Right kidney (tissue), 9 donors: ENCODE data around the gene ADGRG1.
"Not testable (repeated sequence)": the region's sequence is repeated elsewhere in the genome, so short reads cannot be mapped to it uniquely, and the experiment has no call there.

ENCODE experiments used
- DNase-seq: peaks from one replicate; pipeline ENCODE4 v3.0.0-alpha.2; 2016
- long read RNA-seq, 8 donors: transcript quantifications; one replicate each; lab custom pipeline, GENCODE V29; 2026

Gene ADGRG1
- long read RNA-seq, donor 1, full-length matches to known transcripts, result 4 of 23 reads
- long read RNA-seq, donor 1, partial matches to known transcripts, result 19 of 23 reads
- long read RNA-seq, donor 1, other reads (novel, unspliced or antisense), result 0 of 23 reads
- long read RNA-seq, donor 2, partial matches to known transcripts, result 10 of 13 reads
- long read RNA-seq, donor 2, other reads (novel, unspliced or antisense), result 0 of 13 reads
- long read RNA-seq, donor 3, partial matches to known transcripts, result 0 of 7 reads
- long read RNA-seq, donor 3, other reads (novel, unspliced or antisense), result 0 of 7 reads
- long read RNA-seq, donor 4, full-length matches to known transcripts, result 10 of 22 reads
- long read RNA-seq, donor 4, partial matches to known transcripts, result 12 of 22 reads
- long read RNA-seq, donor 4, other reads (novel, unspliced or antisense), result 0 of 22 reads
- long read RNA-seq, donor 5, partial matches to known transcripts, result 16 of 21 reads
- long read RNA-seq, donor 5, other reads (novel, unspliced or antisense), result 0 of 21 reads
- long read RNA-seq, donor 6, transcript ADGRG1-277 (4 exons, 553 nt), result major isoform, 5 of 13 reads
- long read RNA-seq, donor 6, partial matches to known transcripts, result 5 of 13 reads
- long read RNA-seq, donor 6, other reads (novel, unspliced or antisense), result 0 of 13 reads
- long read RNA-seq, donor 7, result 0 reads
- long read RNA-seq, donor 8, full-length matches to known transcripts, result 6 of 43 reads
- long read RNA-seq, donor 8, partial matches to known transcripts, result 37 of 43 reads
- long read RNA-seq, donor 8, other reads (novel, unspliced or antisense), result 0 of 43 reads

DNA sequence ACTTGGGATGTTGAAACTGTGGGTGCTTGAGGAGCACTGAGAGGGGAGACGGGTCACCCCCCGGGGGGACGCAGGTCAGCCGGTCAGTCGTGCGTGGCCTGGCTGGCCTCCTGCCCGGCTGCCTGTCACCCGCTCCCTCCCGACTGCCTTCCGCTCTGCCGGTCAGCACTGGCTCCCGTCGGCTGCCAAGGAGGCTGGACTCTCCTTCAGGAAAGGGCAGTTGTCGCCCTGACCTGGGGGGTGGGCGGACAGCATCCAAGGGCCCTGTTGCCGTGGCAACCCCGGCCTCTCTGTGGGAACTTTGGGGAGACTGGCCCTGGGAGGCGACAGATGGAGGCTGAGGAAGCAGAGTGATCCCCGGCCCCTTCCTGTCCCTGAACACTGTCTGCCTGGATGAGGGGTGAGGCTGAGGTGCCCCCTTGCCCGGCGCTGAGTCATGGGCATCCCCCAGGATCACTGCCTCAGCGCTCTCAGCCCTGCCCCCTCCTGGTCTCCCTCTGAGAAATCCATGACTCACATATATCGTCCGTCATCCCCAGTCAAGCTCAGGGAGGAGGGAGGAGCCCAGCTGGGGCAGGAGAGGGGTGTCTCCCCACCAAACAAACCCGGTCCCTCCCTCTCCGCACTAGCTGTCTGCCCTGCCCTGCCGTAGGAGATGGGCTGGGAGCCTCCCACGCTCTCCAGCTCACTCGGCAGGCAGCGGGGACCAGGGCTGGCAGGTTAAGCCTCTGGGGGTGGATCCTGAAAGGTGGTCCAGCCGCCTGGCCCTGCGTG is at the start of gene ADGRG1:
Gene ADGRG1, plus strand, starts transcription at position 623 of the 774 bp plus-strand sequence. CDS start 21,658 bp downstream, outside the sequence.
- DNase-seq, result peak; percentile 68

DNA sequence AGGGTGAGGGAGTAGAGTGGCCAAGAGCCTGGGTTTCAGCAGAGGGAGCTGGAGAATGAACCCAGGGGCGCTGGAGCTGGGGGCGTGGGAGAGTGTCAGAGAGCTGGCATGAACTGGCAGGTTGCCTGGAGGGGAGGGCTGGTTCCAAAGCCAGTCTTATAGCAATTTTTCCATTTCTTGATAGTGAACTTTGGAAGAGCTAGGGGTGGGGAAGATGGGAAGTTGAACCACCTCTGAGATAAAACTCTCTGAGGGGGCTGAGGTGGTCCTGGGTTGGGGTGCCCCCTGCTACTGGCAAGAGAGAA is 49.1 kb upstream of the ADGRG1 start:
- DNase-seq, result no peak

DNA sequence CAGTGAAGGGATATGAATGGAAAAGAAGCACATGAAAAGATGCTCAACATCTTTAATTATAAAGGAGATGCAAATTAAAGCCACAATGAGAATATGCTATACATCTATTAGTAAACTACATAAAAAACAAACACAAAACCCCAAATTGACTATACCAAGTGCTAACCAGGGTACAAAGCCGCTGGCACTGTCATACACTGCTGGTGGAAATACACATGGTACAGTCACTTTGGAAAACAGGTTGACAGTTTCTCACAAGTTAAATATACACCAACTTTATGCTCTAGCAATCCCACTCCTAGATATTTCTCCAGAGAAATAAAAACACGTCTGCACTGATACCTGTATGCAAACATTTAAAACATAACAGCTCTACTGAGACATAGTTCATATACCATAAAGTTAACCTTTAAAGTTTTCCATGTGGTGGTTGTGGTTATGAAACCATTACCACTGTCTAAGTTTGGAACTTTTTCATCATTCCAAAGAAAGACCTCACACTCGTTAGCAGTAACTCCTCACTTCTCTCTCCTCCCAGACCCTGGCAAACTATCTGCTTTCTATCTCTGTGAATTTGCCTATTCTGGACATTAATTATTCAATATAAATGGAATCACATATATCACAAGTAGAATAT is 43.3 kb upstream of the ADGRG1 start:
- DNase-seq, result no peak

DNA sequence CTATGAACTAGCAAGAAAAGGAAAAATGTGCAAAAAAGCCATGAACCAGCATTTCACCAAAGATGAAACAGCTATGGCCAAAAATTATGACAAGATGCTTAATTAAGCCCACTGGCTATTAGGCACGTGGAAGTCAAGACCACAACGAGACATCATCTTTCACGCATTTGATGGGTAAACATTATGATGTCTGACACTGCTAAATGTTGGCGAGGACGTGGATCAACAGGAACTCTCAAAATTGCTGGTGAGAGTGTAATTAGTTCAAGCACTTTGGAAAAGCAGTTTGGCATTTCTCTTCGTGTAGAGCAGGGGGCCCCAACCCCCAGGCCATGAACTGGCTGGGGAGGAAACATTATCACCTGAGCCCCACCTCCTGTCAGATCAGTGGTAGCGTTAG is 39.6 kb upstream of the ADGRG1 start:
- no peak for DNase-seq

DNA sequence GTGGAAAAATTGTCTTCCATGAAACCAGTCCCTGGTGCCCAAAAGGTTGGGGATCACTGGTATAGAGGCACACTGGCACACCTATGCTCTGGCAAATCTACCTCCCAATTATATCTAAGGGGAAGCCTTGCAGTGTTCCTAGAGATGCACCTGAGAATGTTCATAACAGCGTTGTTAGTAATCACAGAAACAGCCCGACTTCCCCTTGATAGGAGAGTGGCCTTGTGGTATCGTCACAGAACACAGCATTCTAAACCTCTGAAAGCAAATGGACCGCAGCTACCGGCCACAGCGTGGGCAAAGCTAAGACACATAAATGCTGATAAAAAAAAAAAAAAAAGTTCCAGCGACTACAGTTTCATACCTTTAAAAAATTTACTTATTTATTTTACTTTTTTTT is 39.1 kb upstream of the ADGRG1 start:
- no peak for DNase-seq

DNA sequence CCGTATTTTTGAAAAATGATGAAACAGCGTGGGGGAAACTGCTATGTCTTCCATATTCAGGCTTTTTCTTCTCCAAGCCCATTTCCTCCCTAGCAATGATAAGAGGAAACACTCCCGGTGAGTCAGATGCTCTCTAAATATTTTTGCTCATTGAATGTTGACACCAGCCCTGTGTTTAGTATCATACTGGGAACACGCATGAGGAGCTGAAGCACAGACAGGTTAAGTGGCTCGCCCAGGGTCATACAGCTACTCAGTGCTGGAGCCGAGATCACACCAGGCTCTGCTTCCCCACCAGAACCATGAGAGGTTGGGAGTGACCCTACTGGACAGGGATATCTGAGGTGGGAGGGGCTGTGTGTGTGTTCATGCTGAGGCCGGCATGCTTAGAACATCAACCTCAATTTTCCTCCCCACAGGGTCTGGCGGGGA is 37.8 kb upstream of the ADGRG1 start:
- DNase-seq, result no peak

DNA sequence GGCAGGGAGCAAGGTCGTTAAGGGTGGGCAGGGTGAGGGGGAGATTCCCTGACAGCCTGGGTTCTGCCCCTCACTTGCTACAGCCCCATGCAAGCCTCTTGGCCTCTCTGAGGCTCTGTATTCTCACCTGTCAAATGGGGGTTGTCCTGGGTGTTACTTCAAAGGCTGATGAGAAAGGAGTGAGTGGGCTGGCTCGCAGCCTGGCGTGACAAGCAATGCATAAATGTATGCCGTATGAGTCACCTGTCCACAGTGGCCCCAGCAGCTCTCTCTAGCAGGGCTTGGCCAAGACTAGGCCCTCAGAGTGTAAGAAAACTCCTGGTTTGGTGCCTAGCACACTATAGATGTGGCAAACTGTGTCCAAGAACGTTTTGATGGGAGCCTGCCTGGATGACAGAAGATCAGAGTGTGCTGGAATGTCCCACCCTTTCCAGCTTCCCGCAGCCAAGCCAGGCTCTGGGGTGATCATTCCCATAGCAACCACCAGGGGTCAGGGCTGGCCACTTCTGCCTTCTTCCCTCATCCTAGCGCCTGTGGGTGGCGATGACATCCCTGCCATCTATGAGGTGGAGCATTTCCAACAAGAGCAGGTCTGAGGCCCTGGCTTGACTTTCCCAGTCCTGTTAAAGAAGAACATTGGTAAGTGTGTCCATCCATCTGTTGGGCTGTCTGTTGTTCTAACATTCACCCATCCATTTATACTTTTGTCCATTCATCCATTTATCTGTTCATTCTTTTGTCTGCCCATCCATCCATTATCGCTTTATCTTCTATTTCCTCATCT is 37.2 kb upstream of the ADGRG1 start:
- DNase-seq, result peak; percentile 65

DNA sequence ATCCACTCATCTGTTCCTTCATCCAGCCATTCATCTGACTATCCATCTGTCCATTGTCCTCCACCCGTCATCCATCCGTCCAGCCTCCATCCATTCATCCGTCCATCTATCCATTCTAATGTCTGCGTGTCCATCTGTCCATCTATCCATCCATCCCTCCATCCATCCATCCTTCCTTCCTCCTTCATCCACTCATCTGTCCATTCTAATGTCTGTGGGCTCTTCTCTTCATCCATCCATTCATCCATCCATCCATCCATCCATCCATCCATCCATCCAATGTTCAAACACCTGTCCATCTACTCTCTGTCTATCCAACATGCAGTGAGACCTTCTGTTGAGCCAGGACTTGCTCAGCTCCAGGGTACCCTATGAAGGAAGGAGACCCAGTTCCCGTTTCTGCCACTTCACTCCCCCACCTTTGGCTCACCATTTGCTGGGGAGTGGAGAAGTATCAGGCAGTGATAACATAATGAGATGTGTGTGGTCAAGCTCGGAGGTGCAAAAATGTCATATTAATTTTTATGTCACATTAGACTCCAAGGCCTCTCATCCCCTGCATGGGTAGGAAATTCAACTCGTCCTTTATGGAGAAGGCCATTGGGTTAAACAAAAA is 36.5 kb upstream of the ADGRG1 start:
- DNase-seq, result no peak

DNA sequence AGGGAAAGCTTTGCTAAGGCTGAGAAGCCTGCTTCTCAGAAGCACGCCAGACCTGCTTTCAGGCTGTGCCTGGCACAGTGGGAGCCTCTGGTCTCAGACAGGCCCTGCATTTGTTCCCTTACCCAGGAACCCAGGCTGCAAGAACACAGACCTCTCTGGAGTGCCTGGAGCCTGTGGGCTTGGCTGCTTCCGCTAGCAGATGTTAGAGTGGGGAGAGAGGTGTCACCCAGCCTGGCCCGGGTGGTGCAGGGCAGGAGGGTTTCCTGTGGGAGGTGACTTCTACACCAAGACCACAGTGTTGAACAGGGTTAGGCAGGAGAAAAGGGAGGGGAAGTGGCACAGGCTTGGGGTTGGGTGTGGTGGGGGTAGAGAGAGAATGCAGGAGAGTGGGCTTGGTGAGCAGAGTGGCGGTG is 35.8 kb upstream of the ADGRG1 start:
- DNase-seq, result no peak

DNA sequence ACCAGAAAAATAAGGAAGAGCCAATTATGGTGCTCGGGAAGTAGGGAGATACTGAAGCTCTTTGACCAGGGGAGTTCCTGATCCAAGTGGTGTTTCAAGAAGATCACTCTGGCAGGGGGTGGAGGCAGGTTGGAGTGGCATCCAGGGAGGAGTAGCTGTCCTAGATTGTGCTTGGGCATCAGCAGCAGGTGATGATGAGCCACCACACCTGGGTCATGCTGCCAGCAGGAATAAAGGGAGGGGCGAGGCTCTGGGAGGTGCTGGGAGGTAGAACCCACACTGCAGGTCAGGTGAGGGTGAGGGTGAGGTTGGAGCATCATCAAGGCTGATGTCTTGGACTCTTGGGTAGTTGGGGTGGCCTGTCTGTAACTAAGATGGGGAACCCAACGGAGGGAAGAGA is 35.4 kb upstream of the ADGRG1 start:
- DNase-seq, result no peak

DNA sequence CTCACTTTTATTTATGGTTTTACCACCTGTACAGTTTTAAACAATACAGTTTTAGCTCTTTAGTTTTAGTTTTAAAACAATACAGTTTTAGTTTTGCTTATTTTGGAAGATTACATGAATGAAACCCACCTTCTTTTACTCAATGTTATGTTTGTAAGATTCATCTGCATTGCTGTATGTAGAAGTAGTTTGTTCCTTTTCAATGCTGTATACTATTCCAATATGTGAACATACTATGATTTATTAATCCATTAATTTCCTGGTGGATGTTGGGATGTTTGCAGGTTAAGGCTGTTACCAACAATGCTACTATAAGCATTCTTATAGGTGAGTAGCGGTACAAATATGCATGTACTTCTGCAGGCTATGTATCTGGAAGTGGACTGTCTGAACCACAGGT is 34.4 kb upstream of the ADGRG1 start:
- no peak for DNase-seq

DNA sequence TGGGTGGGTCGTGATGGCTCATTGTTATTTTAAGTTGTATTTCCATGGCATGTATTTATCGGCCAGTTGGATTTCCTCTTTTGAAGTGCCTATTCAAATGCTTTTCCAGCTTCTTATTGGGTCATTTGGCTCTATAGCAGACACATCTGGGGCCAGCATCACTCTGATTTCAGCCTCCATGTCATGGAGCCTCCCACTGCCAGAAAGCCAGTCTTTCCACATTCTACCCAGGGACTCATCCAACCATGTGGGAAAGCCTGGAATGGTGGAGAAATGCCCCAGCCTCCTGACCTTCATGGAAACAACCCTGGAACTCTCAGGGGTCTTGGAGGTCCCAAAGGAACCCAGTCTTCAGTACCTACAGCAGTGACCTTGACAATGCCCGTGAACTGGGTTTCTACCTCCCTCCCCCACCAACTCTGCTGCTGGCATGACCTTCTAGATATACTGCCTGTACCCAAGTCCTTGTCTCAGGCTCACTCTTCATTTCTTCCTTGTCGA is 33.8 kb upstream of the ADGRG1 start:
- no peak for DNase-seq

DNA sequence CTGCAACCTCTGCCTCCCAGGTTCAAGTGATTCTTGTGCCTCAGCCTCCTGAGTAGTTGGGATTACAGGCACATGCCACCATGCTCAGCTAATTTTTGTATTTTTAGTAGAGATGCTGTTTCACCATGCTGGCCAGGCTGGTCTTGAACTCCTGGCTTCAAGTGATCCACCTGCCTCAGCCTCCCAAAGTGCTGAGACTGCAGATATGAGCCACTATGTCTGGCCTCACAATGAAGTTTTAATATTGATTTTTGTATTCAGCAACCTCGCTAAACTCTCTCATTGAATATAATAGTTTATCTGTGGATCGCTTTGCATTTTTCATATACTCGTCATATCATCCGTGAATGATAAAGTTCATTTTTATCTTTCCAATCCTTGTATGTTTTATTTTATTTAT is 32.2 kb upstream of the ADGRG1 start:
- not testable (repeated sequence) for DNase-seq

DNA sequence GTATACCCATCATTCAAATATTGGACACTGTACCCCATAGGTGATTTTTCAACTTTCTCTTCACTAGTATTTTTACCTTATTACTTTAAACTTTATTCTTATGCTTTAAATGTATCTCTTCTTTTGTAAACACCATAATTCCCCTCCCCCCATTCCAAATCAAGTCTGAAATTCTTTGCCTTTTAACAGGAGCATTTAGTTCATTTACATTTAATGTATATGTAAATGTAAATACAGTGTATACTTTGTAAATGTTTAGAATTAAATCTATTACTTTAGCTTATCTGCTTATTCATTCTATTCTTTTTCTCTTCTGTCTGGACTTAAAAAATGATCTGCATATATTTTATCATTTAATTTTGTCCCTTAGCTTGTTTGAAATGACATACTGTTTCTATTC is 30.0 kb upstream of the ADGRG1 start:
- no peak for DNase-seq

DNA sequence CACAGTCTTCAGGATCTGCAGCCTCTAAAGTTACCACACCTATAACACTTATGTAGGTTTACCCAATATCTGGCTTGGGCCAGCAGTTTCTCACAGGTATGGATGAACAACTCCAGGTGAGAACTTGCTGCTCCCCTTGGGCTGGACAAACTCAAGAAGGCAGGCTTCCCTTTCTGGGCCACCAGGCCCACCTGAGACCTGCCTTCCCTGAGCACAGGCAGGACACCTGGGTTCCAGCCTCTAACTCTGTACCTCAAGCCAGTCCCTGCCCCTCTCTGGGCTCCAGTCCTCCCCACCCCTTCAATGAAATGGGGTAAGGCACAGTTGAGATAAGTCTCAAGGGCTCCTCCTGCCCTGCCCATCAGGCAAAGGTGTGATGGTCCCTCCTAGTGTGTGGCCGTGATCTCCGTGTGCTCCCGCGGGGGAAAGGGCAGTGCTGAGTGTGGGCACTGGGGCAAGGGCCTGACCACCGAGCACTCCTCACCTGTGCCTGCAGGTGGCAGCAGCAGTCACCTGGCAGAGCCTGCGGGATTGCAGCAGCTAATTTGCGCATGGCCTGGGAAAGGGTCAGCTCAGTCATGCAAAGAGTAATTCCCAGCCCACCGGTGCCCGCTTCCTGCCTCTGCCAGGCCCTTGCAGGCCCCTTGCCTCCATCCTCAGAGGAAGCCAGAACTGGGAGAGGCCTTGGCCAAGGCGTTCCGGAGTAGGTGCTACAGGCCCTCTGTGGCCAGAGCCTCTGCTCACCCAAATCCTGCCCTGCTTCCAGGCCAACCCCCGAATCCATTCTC is 28.2 kb upstream of the ADGRG1 start:
- peak; percentile 67 for DNase-seq

DNA sequence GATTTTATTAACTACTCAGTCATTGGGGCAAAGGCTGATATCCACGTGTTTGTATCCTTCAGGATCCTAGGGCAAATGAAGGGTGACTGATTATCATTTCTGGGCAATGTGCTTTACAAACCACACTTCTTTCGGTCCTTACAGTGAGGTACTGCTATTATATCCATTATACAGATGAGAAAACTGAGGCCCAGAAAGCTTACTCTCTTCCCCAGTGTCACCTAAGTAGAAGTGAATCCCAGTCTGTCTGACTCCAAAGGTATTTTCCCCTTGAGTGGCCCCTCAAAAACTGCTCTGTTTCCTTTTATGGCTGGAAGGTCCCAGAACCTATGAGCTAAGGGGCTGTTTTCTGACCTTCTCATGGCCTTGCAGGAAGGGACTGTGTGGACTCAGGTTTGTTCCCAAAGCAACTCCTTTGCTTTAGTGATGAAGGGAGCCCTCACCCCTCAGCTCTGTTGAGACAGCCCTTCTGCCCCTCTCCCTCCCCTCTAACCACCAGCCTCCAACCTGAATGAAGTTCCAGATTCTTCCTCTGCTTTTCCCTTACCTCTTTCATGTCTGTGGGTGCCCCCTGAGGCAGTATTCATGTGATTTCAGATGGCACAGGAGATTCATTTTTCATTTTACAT is 27.4 kb upstream of the ADGRG1 start:
- no peak for DNase-seq

DNA sequence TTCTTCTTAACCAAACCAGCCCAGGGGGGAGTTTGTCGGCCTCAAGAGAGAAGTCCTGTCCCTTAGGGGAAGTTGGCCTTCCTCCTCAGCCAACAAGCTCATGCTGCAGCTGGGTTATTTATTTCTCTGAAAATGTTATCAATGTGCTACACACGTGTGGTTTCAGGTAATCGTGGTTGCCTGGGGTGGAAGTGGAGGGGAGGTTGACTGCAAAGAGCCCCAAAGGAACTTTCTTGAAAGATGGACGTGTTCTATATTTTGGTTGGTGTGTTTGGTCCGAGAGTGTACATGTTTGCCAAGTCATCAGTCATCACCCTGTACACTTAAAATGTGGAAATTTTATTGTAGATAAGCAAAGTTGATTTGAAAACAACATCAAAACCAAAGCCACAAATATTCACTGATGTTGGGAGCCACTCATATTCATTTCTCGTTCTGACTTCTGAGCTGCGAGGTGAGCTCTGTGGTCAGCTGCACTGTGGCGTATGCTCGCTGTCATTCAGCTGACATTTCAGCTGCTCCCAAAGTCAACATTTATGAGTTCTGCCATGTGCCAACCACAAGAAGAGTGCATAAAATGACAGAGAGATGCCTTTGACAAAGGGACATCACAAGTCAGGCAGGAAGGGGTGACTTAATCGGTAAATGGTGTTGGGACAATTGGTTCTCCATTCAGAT is 26.5 kb upstream of the ADGRG1 start:
- DNase-seq, result no peak

DNA sequence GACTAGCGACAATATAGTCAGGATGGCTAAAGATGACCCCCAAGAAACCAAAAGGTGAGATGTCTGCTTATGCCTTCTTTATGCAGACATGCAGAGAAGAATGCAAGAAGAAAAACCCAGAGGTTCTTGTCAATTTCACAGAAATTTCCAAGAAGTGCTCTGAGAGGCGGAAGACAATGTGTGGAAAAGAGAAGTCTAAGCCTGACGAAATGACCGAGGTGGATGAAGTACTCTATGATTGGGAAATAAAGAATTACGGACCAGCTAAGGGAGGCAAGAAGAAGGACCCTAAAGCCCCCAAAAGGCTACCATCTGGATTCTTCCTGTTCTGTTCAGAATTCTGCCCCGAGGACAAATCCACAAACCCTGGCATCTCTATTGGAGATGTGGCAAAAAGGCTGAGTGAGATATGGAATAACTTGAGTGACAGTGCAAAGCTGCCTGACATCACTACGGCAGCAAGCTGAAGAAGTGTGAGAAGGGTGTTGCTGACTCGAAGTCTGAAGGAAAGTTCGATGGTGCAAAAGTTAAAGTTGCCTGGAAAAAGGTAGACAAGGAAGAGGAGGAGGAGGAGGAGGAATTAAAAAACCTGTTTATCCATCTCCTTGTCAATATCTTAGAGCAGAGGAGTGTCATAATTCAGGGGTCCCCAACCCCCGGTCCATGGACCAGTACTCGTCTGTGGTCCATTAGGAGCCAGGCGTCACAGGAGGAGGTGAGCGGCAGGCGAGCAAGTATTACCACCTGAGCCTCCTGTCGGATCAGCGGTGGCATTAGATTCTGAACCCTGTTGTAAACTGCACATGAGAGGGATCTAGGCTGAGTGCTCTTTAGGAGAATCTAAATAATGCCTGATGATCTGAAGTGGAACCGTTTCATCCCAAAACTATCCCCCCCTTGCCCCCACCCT is 25.1 kb upstream of the ADGRG1 start:
- no peak for DNase-seq
